Cardiac muscle cell (in vitro differentiated cells and primary cell): ENCODE measurements around the gene FAM169A. TPM values are rescaled to one million over a fixed set of nuclear protein-coding genes. Genes with fewer than 3 reads are reported as not detected.
"Not testable (repeated sequence)": the region's sequence is repeated elsewhere in the genome, so short reads cannot be mapped to it uniquely, and the experiment has no call there.

Source experiments
- DNase-seq, 2 donors: peaks; one replicate each; pipeline versions ENCODE4 v3.0.0 to v3.0.0-alpha.2; 2010 to 2017; ENCODE audit warnings: low read depth in 1 of 2, low spot score in 1 of 2
- H3K27ac ChIP-seq: fragments of 200-600 bp; sonication (generic); 2 replicates; pipeline ENCODE4 v1.5.1; 2016
- H3K27me3 ChIP-seq: fragments of 200-600 bp; sonication (generic); 2 replicates; pipeline ENCODE4 v1.6.0; 2016; ENCODE audit warnings: control low read depth
- H3K36me3 ChIP-seq: fragments of 200-600 bp; sonication (generic); 2 replicates; pipeline ENCODE4 v1.5.1; 2016; ENCODE audit warnings: control low read depth
- H3K4me1 ChIP-seq: fragments of 200-600 bp; sonication (generic); 2 replicates; pipeline ENCODE4 v1.8.1; 2017; ENCODE audit warnings: low read depth, mild to moderate bottlenecking, mixed run types
- H3K4me3 ChIP-seq: fragments of 200-600 bp; sonication (generic); 2 replicates; pipeline ENCODE4 v1.5.1; 2016; ENCODE audit warnings: mild to moderate bottlenecking
- H3K9me3 ChIP-seq: fragments of 200-600 bp; sonication (generic); 2 replicates; pipeline ENCODE4 v1.5.1; 2017; ENCODE audit warnings: low read depth, mild to moderate bottlenecking, control low read depth
- polyA plus RNA-seq: library from polyadenylated mRNA; unstranded; fragments of >200 nt; fragmentation: Nextera tagmentation; extraction: Ambion mirVana; gene quantifications from 2 replicates; pipeline ENCODE4 v1.2.1, GENCODE V29; 2016
- total RNA-seq: library from RNA; depleted of rRNA; stranded (reverse); fragments of >200 nt; gene quantifications from 2 replicates; pipeline ENCODE4 v1.2.3, GENCODE V29; 2016
- TF ChIP-seq, protein P1 (sequence below): IDR thresholded peaks from 2 replicates; pipeline ENCODE4 v1.5.1; 2012; ENCODE audit warnings: low read depth, mild to moderate bottlenecking, low read length

The FAM169A gene
- total and polyA plus RNA-seq, 2 experiments from 2014 or later, result 6.1 to 28.7 TPM

DNA sequence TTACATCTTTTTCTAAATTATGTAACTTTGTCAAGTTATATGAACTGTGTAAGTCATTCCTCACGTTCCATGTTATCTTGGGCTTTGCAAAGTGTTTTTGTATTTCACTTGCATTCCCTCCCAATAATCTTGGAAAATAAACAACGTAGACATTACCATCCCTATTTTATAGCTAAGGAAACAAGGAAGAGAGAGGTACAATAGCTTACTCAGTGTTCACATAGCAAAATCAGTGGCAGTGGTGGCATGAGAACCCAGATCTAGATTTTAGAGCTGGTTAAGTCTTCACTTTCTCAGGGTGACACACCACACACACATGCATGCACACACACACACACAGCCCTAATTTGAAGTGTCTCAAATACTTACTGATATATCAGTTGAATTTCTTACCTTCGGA is 65.0 kb downstream of the FAM169A start:
- Histone ChIP-seq H3K36me3 (peaks cover 7% of the 10 kb centered on the region), H3K9me3 (no peaks in the 10 kb centered on the region), H3K4me1 (no peaks in the 10 kb centered on the region), H3K27ac (no peak overlapping the region), H3K27me3 (no peaks in the 10 kb centered on the region), H3K4me3 (no peak overlapping the region)
- TF ChIP-seq, protein P1, sequence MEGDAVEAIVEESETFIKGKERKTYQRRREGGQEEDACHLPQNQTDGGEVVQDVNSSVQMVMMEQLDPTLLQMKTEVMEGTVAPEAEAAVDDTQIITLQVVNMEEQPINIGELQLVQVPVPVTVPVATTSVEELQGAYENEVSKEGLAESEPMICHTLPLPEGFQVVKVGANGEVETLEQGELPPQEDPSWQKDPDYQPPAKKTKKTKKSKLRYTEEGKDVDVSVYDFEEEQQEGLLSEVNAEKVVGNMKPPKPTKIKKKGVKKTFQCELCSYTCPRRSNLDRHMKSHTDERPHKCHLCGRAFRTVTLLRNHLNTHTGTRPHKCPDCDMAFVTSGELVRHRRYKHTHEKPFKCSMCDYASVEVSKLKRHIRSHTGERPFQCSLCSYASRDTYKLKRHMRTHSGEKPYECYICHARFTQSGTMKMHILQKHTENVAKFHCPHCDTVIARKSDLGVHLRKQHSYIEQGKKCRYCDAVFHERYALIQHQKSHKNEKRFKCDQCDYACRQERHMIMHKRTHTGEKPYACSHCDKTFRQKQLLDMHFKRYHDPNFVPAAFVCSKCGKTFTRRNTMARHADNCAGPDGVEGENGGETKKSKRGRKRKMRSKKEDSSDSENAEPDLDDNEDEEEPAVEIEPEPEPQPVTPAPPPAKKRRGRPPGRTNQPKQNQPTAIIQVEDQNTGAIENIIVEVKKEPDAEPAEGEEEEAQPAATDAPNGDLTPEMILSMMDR, result no peak
- DNase-seq, result no peak

DNA sequence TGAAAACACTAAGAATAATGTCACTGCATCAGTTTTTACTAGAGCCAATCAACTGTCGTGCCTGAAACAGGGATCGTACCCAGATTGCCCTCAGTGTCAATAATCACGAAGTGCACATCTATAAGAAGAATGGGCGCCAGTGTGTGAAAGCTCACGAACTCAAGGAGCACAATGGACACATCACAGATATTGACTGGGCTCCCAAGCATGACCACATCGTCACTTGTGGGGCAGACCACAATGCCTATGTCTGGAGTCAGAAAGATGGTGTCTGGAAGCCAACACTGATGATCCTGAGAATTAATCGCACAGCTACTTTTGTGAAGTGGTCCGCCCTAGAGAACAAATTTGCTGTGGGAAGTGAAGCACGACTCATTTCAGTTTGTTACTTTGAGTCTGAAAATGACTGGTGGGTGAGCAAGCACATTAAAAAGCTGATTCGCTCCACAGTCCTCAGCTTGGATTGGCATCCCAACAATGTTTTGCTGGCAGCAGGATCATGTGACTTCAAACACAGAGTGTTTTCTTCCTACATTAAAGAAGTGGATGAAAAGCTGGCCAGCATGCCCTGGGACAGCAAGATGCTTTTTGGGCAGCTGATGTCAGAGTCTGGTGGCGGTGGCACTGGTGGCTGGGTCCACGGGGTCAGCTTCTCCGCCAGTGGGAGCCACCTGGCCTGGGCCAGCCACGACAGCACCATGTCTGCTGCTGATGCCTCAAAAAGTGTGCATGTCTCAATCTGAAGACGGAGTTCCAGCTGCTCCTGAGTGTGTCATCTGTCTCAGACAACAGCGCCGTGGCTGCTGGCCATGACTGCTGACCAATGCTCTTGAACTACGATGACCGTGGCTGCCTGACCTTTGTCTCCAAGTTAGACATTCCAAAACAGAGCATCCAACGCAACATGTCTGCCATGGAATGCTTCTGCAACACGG is 66.9 kb downstream of the FAM169A start:
- H3K36me3 ChIP-seq, result peaks cover 12% of the 10 kb centered on the region
- H3K9me3 ChIP-seq, result no peaks in the 10 kb centered on the region
- no peak overlapping the region for H3K27ac ChIP-seq
- TF ChIP-seq, protein P1, result no peak
- no peaks in the 10 kb centered on the region for H3K27me3 ChIP-seq
- no peak overlapping the region for H3K4me3 ChIP-seq
- H3K4me1 ChIP-seq, result no peaks in the 10 kb centered on the region
- no peak for DNase-seq

DNA sequence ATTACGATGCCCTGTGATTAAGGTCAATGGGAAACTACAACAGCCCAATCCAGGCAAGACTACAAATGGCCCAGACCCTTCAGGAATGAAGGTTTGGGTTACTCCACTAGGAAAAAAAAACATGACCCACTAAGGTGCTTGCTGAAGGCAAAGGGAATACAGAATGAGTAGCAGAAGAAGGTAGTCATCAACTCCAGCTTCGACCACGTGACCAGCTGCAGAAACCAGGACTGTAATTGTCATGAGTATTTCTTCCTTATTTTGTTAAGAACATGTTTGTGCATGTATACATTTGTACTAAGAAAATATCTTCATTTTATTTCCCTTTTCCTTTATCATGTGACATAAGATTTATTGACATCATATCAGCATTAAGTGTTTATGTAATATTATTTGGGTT is 74.5 kb downstream of the FAM169A start:
- not testable (repeated sequence) for H3K4me1 ChIP-seq, DNase-seq, H3K27me3 ChIP-seq, H3K4me3 ChIP-seq, H3K27ac ChIP-seq, H3K9me3 ChIP-seq
- peaks cover 12% of the 10 kb centered on the region for H3K36me3 ChIP-seq

DNA sequence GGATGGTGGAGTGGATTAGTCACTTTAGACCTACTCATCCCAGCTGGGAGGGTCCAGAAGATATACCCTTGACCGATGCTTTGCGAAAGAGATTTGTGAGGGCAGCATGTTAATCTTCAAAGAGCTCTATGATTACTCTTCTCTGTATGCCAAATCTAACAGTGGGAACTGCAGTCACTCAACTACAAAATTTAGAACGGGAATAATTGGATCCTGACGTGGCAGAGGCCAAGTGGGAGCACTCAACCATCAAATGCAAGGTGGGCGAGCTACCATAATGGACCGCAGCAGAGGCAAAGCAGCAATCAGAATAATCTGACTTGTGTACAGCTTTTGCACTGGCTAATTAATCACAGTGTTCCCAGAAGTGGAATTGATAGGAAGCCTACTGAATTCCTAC is 78.8 kb downstream of the FAM169A start:
- Histone ChIP-seq H3K36me3 (peaks cover 7% of the 10 kb centered on the region), H3K4me1 (no peaks in the 10 kb centered on the region), H3K27ac (no peak overlapping the region), H3K27me3 (no peaks in the 10 kb centered on the region), H3K9me3 (no peaks in the 10 kb centered on the region), H3K4me3 (no peak overlapping the region)
- DNase-seq, result no peak
- TF ChIP-seq, protein P1, result no peak

DNA sequence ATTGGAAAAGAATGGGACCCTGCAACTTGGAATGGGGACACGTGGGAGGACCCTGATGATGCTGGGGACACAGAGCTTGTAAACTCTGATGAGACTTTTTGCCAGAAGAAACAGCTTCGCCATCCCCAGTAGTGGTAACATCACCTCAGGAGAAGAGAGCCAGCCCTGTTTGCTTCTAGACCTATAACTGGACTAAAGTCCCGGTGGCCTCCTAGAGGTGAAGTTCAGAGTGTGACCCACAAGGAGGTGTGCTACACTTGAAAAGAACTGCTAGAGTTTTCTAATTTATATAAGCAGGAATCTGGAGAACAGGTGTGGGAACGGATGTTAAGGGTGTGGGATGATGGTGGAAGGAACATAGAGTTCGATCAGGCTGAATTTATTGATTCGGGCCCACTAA is 79.3 kb downstream of the FAM169A start:
- Histone ChIP-seq H3K36me3 (peaks cover 4% of the 10 kb centered on the region), H3K27me3 (no peaks in the 10 kb centered on the region), H3K4me1 (no peaks in the 10 kb centered on the region), H3K27ac (no peak overlapping the region), H3K9me3 (no peaks in the 10 kb centered on the region), H3K4me3 (no peak overlapping the region)
- DNase-seq, result no peak
- TF ChIP-seq, protein P1, result no peak

DNA sequence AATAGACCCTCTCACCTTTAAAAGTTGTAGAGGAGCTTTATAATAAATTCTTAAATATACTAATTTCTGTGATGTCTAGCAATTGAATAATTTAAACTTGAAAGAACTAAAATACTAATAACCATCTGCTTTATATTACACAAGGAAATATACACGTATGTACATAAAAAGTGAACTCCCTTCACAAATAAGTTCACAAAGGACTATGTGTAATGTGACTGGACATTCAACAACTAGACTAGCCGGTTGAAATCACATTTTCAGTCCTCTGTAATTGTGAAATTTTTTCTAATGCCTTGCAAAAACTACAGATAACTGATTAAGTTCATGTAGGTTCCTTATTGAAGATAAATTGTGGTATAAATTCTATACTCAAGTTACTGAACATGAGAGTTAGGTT is 87.6 kb downstream of the FAM169A start:
- H3K36me3 ChIP-seq, result peaks cover 48% of the 10 kb centered on the region
- H3K4me3 ChIP-seq, result no peak overlapping the region
- no peaks in the 10 kb centered on the region for H3K4me1 ChIP-seq
- no peak overlapping the region for H3K27ac ChIP-seq
- no peaks in the 10 kb centered on the region for H3K27me3 ChIP-seq
- TF ChIP-seq, protein P1, result no peak
- DNase-seq, result no peak
- no peaks in the 10 kb centered on the region for H3K9me3 ChIP-seq
